GM18508 (cell line): ENCODE data around the gene C6orf118.

Experiments
- ATAC-seq: cut with Tn5 transposase; IDR thresholded peaks from one replicate; pipeline ENCODE4 v1.9.1; 2021; ENCODE audit warnings: moderate number of reproducible peaks; ENCODE audit not compliant: insufficient read depth, unreplicated experiment

The C6orf118 gene

DNA sequence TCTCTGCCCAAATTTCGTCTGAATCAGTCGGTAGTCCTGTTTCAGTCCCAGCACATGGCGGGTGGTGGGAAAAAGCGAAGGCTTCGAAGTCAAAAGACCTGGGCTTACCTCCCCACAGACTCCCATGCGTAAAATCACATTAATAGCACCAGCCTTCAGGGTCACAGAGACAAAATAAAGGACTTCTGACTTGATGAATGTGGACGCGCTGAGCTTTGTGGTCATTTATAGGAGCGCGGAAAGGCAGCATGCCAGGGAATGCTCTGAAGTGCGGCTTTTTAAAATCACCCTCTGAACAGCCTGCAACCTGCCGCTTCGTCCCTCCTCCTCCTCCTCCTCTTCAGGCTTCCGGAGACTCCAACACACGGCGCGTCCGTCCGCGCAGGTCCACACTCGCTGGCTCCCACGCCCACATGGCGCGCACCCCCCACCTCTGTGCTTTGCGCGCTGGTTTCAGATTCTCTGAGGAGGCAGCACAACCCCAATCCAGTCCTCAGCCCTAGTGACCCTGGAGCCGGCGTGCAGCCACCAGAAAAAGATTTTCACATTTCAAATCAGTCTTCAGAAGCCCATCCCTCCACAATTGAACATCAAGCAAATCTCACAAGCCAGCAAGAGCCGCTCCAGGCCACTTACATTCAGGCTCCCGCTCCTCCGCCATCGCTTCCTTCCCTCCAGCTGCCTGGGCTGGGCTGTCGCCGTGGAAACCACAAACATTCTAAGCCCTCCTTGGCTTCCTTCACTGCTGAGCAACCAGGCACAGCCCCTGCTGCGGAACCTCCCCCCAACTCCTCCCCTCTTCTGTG lies at the start of gene C6orf118:
Gene C6orf118 (minus strand): TSS at position 680 of the 806 bp plus-strand sequence. CDS start 19 bp downstream, at position 661.
- no peak for ATAC-seq

- no peak for ATAC-seq
Measured at GRCh38 chr6:165345700-165346099, 36.3 kb upstream of the C6orf118 start.

GRCh38 chr6:165340532-165340931 lies 31.1 kb upstream of the C6orf118 start:
- ATAC-seq: no peak

GRCh38 chr6:165325609-165326008 lies 16.2 kb upstream of the C6orf118 start:
- ATAC-seq: no peak

DNA sequence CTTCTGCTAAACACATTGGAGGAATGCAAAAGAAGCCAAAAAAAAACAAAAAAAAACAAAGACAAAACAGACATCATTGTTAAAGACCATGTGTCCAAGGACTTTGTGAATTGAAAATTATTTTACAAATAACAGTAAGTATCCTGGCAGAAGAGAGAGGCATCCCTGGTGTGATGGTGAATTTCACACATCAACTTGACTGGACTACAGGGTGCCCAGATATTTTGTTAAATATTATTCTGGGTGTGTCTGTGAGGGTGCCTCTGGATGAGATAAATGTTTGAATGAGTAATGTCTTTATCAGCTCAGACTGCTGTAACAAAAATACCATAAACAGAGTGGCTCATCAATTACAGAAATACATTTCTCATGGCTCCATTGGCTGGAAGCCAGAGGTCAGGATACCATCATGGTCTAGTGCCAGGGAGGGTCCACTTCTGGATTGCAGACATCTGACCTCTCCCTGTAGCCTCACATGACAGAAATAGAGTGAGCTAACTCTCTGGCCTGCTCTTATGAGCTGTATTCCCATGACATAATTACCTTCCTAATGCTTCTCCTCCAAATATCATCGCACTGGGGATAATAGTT lies 12.2 kb upstream of the C6orf118 start:
- no peak for ATAC-seq

DNA sequence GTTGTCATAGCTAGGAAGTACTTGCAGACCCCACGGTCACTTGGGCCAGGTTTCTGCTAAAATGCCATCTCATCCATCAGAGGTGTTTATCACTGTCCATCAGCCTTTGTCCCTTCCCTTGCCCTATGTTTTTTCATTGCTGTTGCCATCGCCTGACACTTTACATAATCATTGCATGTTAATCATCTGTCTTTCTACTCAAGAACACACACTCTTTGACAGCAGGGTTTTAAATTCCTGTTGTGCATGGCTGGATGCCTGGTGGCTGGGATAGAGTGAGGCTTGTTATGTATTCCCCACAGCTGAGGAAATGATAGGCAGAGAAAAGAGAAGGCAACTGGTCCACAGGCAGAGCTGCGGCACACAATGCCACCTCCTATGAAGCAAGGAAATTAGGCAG lies 11.7 kb upstream of the C6orf118 start:
- ATAC-seq: no peak

DNA sequence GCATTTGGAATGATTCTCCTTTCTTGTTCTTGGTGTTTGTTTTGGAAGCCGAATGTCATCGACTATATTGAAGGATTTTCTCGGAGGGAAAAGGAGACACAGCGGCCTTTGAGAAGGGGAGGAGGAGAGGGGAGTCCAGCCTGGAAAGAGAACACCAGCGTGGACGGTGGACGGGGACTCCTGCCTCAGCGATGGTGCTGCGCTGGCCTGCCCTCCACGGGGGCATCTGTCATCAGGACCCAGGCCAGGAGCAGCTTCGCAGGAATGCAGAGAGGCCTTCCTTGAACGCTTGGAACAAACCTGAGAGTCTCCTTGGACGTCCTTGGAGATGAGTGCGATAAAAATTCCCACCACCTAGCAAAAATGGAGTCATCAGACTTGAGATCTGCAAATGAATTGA lies 8.3 kb upstream of the C6orf118 start:
- no peak for ATAC-seq

DNA sequence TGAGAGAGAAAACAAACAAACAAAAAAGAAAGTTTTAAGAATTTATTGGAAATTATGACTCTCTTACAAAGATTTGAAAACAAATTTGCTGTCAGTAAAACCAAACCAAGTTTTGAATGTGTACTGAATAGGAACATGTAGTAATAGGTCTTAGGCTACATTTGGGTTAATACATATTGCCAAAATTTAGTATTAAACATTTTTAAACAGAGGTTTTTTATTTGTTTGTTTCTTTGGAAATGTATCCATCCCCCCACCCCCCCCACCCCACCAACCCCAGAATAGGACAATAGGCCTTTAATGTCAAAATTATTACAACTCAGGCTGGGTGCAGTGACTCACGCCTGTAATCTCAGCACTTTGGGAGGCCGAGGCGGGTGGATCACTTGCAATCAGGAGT lies 2.5 kb downstream of the C6orf118 start:
- ATAC-seq: no peak

DNA sequence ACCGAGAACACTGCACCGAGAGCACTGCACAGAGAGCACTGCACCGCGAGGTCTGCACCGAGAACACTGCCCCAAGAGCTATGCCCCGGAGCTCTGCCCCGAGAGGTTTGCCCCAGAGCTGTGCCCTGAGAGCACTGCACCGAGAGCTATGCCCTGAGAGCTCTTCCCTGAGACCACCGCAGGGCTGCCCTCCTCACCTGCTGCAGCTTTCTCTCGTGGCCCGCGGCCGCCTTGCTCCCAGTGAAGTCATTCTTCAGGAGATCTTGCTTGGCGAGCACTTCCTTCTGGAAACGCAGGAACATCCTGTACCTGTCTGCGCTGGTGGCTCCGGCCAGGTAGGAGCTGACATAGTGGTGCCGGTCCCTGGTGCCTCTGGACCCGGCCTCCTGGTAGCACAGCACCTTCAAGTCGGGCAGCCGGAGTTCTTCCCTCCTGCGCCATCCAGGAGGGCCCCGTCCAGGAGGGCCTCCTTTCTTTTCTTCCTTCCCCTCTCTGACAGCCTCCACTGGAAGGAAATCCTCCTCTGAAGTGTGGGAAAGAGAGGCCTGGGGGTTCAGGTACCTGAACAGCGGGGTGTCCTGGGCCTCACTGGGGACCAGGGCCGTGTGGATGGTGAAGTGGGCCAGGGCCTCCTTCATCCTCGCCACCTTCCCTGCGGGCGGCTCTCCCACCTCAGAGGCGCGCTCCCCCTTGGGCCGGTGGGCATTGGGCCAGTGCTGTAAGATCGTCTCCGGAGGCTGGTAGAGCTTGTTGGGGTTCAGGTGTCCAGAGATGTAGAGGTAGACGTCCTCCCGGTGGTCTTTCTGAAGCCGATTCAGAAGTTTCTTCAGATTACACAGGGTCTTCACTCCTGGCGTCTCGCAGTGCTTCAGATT lies 7.8 kb downstream of the C6orf118 start:
- no peak for ATAC-seq

GRCh38 chr6:165300422-165300936 lies 8.9 kb downstream of the C6orf118 start:
- no peak for ATAC-seq

DNA sequence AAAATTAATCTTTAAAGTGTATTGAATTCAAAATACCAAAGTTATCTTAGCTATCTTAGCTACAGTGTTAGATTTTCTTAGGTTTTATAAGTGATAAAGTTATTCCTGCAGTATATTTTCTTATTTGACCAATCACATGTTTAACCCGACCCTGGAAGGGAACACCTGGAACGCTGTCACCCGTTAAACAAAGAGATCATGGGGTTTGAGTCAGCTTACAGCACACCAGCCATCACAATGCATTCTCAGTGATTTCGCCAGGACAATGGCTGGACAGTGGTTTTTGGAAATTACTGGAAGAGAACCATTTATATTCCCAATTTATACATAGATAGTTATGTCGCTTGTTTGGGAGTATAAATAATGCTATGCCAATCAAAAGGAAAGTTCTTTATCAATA lies 10.5 kb downstream of the C6orf118 start:
- no peak for ATAC-seq

- ATAC-seq: no peak
Measured at GRCh38 chr6:165298402-165298801, 11.0 kb downstream of the C6orf118 start.

GRCh38 chr6:165292657-165293056 lies 16.7 kb downstream of the C6orf118 start:
- ATAC-seq: no peak

DNA sequence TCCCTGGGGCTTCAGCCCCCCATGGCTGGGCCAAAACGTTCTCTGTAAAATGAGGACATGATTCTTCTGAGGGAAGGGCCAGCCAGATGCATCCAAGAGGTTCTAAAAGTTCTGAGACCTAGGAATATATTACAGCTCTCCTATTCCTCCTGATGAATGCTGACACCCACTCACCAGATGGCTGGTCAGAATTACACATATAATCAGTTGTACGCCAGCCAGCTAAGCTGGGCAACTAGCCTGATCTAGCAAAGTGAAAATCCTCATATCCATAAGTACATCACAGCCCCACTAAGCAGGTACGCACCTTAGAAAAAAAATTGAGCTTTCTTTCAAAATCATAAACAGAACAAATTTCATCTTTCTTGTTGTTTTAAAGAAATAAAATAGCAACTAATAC lies 34.8 kb downstream of the C6orf118 start:
- ATAC-seq: no peak

- no peak for ATAC-seq
Measured at GRCh38 chr6:165272585-165272984, 36.8 kb downstream of the C6orf118 start.

- ATAC-seq: no peak
Measured at GRCh38 chr6:165268987-165269386, 40.4 kb downstream of the C6orf118 start.

- ATAC-seq: no peak
Measured at GRCh38 chr6:165266621-165267020, 42.8 kb downstream of the C6orf118 start.

DNA sequence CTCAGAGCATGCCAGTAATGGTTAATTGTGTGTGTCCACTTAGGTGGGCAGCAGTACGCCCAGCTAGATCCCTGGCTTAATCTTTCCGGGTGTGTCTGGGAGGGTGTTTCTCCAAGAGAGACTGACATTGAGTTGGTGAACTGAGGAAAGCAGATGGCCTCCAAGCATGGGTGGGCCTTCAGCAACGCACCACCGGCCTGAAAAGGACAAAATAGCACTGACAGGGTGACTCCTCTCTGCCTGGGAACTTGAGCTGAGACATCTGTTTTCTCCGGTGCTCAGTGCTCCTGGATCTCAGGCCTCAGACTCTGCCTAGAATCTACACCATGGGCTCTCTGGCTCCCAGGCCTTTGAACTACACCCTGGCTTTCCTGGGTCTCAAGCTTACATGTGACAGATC lies 43.2 kb downstream of the C6orf118 start:
- no peak for ATAC-seq

- ATAC-seq: no peak
Measured at GRCh38 chr6:165260462-165260861, 48.9 kb downstream of the C6orf118 start.

- ATAC-seq: no peak
Measured at GRCh38 chr6:165249808-165250207, 59.6 kb downstream of the C6orf118 start.

- ATAC-seq: no peak
Measured at GRCh38 chr6:165245701-165246100, 63.7 kb downstream of the C6orf118 start.
